Erythroblast (primary cell): ENCODE data around the gene ARL15.

Experiments used
- GATA1 ChIP-seq: IDR thresholded peaks from 2 replicates; pipeline ENCODE4 v1.6.1; 2011; ENCODE audit warnings: low read depth, mild to moderate bottlenecking, control low read depth, low read length, moderate library complexity
- POLR2A ChIP-seq: IDR thresholded peaks from 2 replicates; pipeline ENCODE4 v1.6.1; 2011; ENCODE audit warnings: mild to moderate bottlenecking, low read length

DNA sequence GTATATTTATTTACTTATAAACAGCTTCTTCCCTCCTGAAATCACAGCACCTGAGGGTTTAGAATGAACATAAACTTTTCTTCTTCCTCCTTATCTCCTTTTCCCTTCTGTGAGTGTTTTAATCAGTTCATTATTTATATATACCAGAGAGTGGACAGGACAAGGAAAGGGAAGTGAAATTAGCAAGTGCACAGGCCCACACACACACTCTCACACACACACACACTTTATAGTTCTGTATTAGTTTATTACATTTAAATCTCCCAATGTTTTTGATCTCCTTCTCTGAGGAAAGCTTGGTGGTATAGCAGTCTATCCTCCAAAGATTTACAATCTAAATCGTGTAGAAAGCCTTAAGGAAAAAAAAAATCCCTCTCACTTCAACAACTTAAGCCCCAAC, 396.4 kb downstream of the ARL15 start:
- no peak for TF ChIP-seq POLR2A
- no peak for TF ChIP-seq GATA1
